Fibroblast of lung (primary cell): ENCODE measurements around the gene MRTFA.

ENCODE experiments used
- CTCF ChIP-seq, 2 donors: IDR thresholded peaks in 1 of 2; conservative IDR thresholded peaks in 1 of 2; 1 replicate in 1 of 2; 2 replicates in 1 of 2; pipeline ENCODE4 v1.5.1; 2011 to 2012; ENCODE audit warnings: low read length in 2 of 2, control low read depth in 1 of 2, inconsistent platforms in 1 of 2, low read depth in 1 of 2, mild to moderate bottlenecking in 1 of 2
- EZH2 ChIP-seq: IDR thresholded peaks from 2 replicates; pipeline ENCODE4 v1.5.1; 2012; ENCODE audit warnings: low read length, control low read depth, mild to moderate bottlenecking; ENCODE audit errors: missing control alignments

- TF ChIP-seq CTCF (conservative IDR thresholded peaks at IDR 0.05 in 1 of 2, IDR thresholded peaks at IDR 0.05 in 1 of 2; ENCODE audit: low read depth in 1 of 2, low read length in 2 of 2) (no peak), EZH2 (no peak)
Observed at GRCh38 chr22:40446203-40446602, 190.3 kb downstream of the MRTFA start.
